HepG2 (cell line): ENCODE data around the gene ERF. TPM values are rescaled to one million over a fixed set of nuclear protein-coding genes. Genes with fewer than 3 reads are reported as not detected.

Source experiments
- CREB1 ChIP-seq, 2 experiments: fragments of 450-650 bp in 1 of 2; IDR thresholded peaks; 2 replicates each; pipeline ENCODE4 v1.6.1; 2016 to 2017; ENCODE audit warnings: control low read depth in 1 of 2, mild to moderate bottlenecking in 1 of 2, missing compliant biosample characterization in 1 of 2, missing genetic modification characterization in 1 of 2
- E2F2 ChIP-seq: sonication (generic); formaldehyde crosslinking; IDR thresholded peaks from 2 replicates; pipeline ENCODE4 v1.4.0; 2020; ENCODE audit warnings: missing genetic modification reagents, borderline replicate concordance
- EHMT2 ChIP-seq: fragments of 200-600 bp; sonication (generic); IDR thresholded peaks from 2 replicates; pipeline ENCODE4 v1.7.0; 2017; ENCODE audit warnings: antibody characterized with exemption, low read depth, low read length, borderline replicate concordance
- ELF1 ChIP-seq: sonication (generic); formaldehyde crosslinking; IDR thresholded peaks from 2 replicates; pipeline ENCODE4 v1.4.0; 2020; ENCODE audit warnings: missing genetic modification reagents
- FOXA1 ChIP-seq, 2 experiments: fragments of 450-650 bp in 1 of 2; sonication (generic) in 1 of 2; formaldehyde crosslinking in 1 of 2; IDR thresholded peaks; 2 replicates each; pipeline versions ENCODE4 v1.4.0 to v1.6.1; 2016 to 2020; ENCODE audit warnings: missing genetic modification reagents in 1 of 2
- KLF12 ChIP-seq: sonication (generic); formaldehyde crosslinking; IDR thresholded peaks from 2 replicates; pipeline ENCODE4 v1.4.0; 2020; ENCODE audit warnings: missing genetic modification reagents, borderline replicate concordance
- NCOA5 ChIP-seq: sonication (generic); formaldehyde crosslinking; IDR thresholded peaks from 2 replicates; pipeline ENCODE4 v1.4.0; 2020; ENCODE audit warnings: missing genetic modification reagents
- NCOR1 ChIP-seq: fragments of 200-600 bp; sonication (generic); IDR thresholded peaks from 2 replicates; pipeline ENCODE4 v1.7.0; 2017; ENCODE audit warnings: antibody characterized with exemption, low read length, borderline replicate concordance
- NR2C2 ChIP-seq: sonication (generic); formaldehyde crosslinking; IDR thresholded peaks from 2 replicates; pipeline ENCODE4 v1.4.0; 2020; ENCODE audit warnings: missing genetic modification reagents, mild to moderate bottlenecking, moderate library complexity, borderline replicate concordance
- NR2F6 ChIP-seq, 2 experiments: IDR thresholded peaks; 2 replicates each; pipeline ENCODE4 v1.6.1; 2016; ENCODE audit warnings: antibody characterized with exemption in 1 of 2, mild to moderate bottlenecking in 1 of 2
- PITX1 ChIP-seq: sonication (generic); formaldehyde crosslinking; IDR thresholded peaks from 2 replicates; pipeline ENCODE4 v1.5.1; 2020; ENCODE audit warnings: mild to moderate bottlenecking, missing genetic modification reagents
- RAD21 ChIP-seq: fragments of 450-650 bp; formaldehyde crosslinking; IDR thresholded peaks from 2 replicates; pipeline ENCODE4 v1.5.0; 2020; ENCODE audit warnings: mild to moderate bottlenecking
- RNF2 ChIP-seq: fragments of 450-650 bp; conservative IDR thresholded peaks from 2 replicates; pipeline ENCODE4 v1.6.1; 2016; ENCODE audit warnings: low read depth
- SRF ChIP-seq: IDR thresholded peaks from 2 replicates; pipeline ENCODE4 v1.6.1; 2011; ENCODE audit warnings: mild to moderate bottlenecking, low read depth, low read length, moderate library complexity
- SSRP1 ChIP-seq: IDR thresholded peaks from 2 replicates; pipeline ENCODE4 v1.6.1; 2016; ENCODE audit warnings: control low read depth
- ZBTB42 ChIP-seq: sonication (generic); formaldehyde crosslinking; IDR thresholded peaks from 2 replicates; pipeline ENCODE4 v1.5.0; 2020; ENCODE audit warnings: mild to moderate bottlenecking, missing genetic modification reagents
- ZNF30 ChIP-seq: sonication (generic); formaldehyde crosslinking; IDR thresholded peaks from 2 replicates; pipeline ENCODE4 v1.5.0; 2020; ENCODE audit warnings: mild to moderate bottlenecking, missing genetic modification reagents
- ZNF496 ChIP-seq: sonication (generic); formaldehyde crosslinking; IDR thresholded peaks from 2 replicates; pipeline ENCODE4 v1.8.1; 2023; ENCODE audit warnings: mild to moderate bottlenecking, moderate library complexity, missing genetic modification reagents; ENCODE audit not compliant: insufficient replicate concordance
- ZNF644 ChIP-seq: IDR thresholded peaks from 2 replicates; pipeline ENCODE4 v1.6.1; 2016; ENCODE audit warnings: low read depth
- ZNF75D ChIP-seq: sonication (generic); formaldehyde crosslinking; IDR thresholded peaks from 2 replicates; pipeline ENCODE4 v1.8.1; 2023; ENCODE audit warnings: missing genetic modification reagents, mild to moderate bottlenecking, borderline replicate concordance
- ZNF850 ChIP-seq: sonication (generic); formaldehyde crosslinking; conservative IDR thresholded peaks from 2 replicates; pipeline ENCODE4 v1.9.0; 2021; ENCODE audit warnings: mild to moderate bottlenecking, missing genetic modification reagents
- polyA plus RNA-seq, 8 experiments: library from polyadenylated mRNA; depleted of rRNA in 3 of 8; stranded (reverse) in 7 of 8; unstranded in 1 of 8; fragments of >200 nt; fragmentation: Illumina TruSeq in 4 of 8; extraction: Trizol in 4 of 8; gene quantifications; 2 replicates each; pipeline versions ENCODE4 v1.2.1 to v1.2.3, GENCODE V29; 2011 to 2016; ENCODE audit warnings: low read depth in 4 of 8, missing spikeins in 1 of 8, mixed read lengths in 1 of 8; ENCODE audit not compliant: insufficient read depth in 1 of 8
- total RNA-seq, 5 experiments: library from RNA; depleted of rRNA; stranded (reverse); fragments of >200 nt; fragmentation: Illumina TruSeq; extraction: Trizol; gene quantifications; 2 replicates each; pipeline ENCODE4 v1.2.3, GENCODE V29; 2016; ENCODE audit warnings: low read depth in 1 of 5
- TF ChIP-seq, protein P1 (sequence below): IDR thresholded peaks from 2 replicates; pipeline ENCODE4 v1.6.1; 2012; ENCODE audit warnings: low read length, improper control_type of control experiment
- TF ChIP-seq, protein P2 (sequence below): IDR thresholded peaks from 2 replicates; pipeline ENCODE4 v1.6.1; 2012; ENCODE audit warnings: inconsistent platforms
- TF ChIP-seq, protein P3 (sequence below), 2 experiments: sonication (generic) in 1 of 2; formaldehyde crosslinking in 1 of 2; IDR thresholded peaks; 2 replicates each; pipeline versions ENCODE4 v1.4.0 to v1.6.1; 2018 to 2020; ENCODE audit warnings: missing genetic modification reagents in 2 of 2, borderline replicate concordance in 1 of 2, low read depth in 1 of 2, mild to moderate bottlenecking in 1 of 2, missing biosample characterization in 1 of 2

ERF gene
- total and polyA plus RNA-seq, 2 of the 13 experiments (the other 11 are each of a cell fraction or from before 2014, with no cell fraction given) = 67.1 to 69.9 TPM

GRCh38 chr19:42268704-42269477 is 14.0 kb upstream of the ERF start, which contains the start of gene CIC (continued):
- TF ChIP-seq, protein P1, sequence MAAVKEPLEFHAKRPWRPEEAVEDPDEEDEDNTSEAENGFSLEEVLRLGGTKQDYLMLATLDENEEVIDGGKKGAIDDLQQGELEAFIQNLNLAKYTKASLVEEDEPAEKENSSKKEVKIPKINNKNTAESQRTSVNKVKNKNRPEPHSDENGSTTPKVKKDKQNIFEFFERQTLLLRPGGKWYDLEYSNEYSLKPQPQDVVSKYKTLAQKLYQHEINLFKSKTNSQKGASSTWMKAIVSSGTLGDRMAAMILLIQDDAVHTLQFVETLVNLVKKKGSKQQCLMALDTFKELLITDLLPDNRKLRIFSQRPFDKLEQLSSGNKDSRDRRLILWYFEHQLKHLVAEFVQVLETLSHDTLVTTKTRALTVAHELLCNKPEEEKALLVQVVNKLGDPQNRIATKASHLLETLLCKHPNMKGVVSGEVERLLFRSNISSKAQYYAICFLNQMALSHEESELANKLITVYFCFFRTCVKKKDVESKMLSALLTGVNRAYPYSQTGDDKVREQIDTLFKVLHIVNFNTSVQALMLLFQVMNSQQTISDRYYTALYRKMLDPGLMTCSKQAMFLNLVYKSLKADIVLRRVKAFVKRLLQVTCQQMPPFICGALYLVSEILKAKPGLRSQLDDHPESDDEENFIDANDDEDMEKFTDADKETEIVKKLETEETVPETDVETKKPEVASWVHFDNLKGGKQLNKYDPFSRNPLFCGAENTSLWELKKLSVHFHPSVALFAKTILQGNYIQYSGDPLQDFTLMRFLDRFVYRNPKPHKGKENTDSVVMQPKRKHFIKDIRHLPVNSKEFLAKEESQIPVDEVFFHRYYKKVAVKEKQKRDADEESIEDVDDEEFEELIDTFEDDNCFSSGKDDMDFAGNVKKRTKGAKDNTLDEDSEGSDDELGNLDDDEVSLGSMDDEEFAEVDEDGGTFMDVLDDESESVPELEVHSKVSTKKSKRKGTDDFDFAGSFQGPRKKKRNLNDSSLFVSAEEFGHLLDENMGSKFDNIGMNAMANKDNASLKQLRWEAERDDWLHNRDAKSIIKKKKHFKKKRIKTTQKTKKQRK = peak; percentile 96
- TF ChIP-seq RNF2 = no peak; the same call in 1 of the 2 replicates
- TF ChIP-seq ELF1 (CRISPR knock-in tag) = peak; percentile 74
- TF ChIP-seq, protein P2, sequence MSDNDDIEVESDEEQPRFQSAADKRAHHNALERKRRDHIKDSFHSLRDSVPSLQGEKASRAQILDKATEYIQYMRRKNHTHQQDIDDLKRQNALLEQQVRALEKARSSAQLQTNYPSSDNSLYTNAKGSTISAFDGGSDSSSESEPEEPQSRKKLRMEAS = no peak
- no peak for TF ChIP-seq ZNF496
- TF ChIP-seq KLF12 = no peak
- TF ChIP-seq RAD21 = no peak
- peak; percentile 70; the same call in 1 of the 2 replicates for TF ChIP-seq NR2C2 (CRISPR knock-in tag)
- TF ChIP-seq NR2F6 (IDR thresholded peaks at IDR 0.05) = no peak
- TF ChIP-seq NR2F6 (CRISPR knock-in tag; IDR thresholded peaks at IDR 0.05) = no peak
- TF ChIP-seq EHMT2 = no peak
- TF ChIP-seq ZNF644 = no peak
- 0 out of 2 replicates have a peak, but pooled peaks have one; percentile 24 for TF ChIP-seq NCOR1
- no peak for TF ChIP-seq SSRP1 (CRISPR knock-in tag)
- 0 out of 2 replicates have a peak, but pooled peaks have one; percentile 24 for TF ChIP-seq SRF
- TF ChIP-seq, protein P3, sequence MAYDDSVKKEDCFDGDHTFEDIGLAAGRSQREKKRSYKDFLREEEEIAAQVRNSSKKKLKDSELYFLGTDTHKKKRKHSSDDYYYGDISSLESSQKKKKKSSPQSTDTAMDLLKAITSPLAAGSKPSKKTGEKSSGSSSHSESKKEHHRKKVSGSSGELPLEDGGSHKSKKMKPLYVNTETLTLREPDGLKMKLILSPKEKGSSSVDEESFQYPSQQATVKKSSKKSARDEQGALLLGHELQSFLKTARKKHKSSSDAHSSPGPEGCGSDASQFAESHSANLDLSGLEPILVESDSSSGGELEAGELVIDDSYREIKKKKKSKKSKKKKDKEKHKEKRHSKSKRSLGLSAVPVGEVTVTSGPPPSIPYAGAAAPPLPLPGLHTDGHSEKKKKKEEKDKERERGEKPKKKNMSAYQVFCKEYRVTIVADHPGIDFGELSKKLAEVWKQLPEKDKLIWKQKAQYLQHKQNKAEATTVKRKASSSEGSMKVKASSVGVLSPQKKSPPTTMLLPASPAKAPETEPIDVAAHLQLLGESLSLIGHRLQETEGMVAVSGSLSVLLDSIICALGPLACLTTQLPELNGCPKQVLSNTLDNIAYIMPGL (CRISPR knock-in tag; IDR thresholded peaks at IDR 0.05; ENCODE audit: borderline replicate concordance in 1 of 2, low read depth in 1 of 2) = no peak
- TF ChIP-seq NCOA5 (CRISPR knock-in tag) = no peak
- no peak for TF ChIP-seq ZNF75D
- no peak for TF ChIP-seq FOXA1 (IDR thresholded peaks at IDR 0.05)
- TF ChIP-seq FOXA1 (CRISPR knock-in tag; IDR thresholded peaks at IDR 0.05) = peak; percentile 80
- no peak for TF ChIP-seq PITX1 (CRISPR knock-in tag)
- TF ChIP-seq ZNF850 (CRISPR knock-in tag) = no peak
- TF ChIP-seq ZBTB42 = no peak
- peak; percentile 38; the same call in 1 of the 2 replicates for TF ChIP-seq E2F2 (CRISPR knock-in tag)
- peak; percentile 92 for TF ChIP-seq CREB1 (IDR thresholded peaks at IDR 0.05)
- TF ChIP-seq CREB1 (CRISPR knock-in tag; IDR thresholded peaks at IDR 0.05) = peak; percentile 93
- no peak for TF ChIP-seq ZNF30 (CRISPR knock-in tag)
